Measurements from ENCODE around the gene TUG1.

Gene TUG1

GRCh38 chr22:30968924-30969531, at the start of gene TUG1:
TSS of gene TUG1 (plus strand) at chr22:30969265.
- DNase-seq, result peak; percentile 99

DNA sequence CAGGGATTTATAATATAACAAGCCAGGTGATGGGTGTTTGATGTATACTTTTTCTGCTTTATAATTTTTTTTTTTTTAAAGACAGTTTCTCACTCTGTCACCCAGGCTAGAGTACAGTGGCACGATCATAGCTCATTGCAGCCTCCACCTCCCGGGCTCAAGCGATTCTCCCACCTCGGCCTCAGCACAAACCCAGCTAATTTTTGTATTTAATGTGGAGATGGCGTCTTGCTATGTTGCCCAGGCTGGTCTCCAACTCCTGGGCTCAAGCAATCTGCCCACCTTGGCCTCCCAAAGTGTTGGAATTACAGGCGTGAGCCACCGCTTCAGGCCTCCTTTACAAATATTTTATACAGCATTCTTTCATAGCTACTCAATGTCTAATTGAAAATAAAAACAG, 49.1 kb upstream of the TUG1 start:
- DNase-seq, result no peak

- DNase-seq, result peak; percentile 91
Measured at GRCh38 chr22:30920407-30920806, 48.7 kb upstream of the TUG1 start.

GRCh38 chr22:30921108-30921507, 48.0 kb upstream of the TUG1 start:
- peak; percentile 26 for DNase-seq

DNA sequence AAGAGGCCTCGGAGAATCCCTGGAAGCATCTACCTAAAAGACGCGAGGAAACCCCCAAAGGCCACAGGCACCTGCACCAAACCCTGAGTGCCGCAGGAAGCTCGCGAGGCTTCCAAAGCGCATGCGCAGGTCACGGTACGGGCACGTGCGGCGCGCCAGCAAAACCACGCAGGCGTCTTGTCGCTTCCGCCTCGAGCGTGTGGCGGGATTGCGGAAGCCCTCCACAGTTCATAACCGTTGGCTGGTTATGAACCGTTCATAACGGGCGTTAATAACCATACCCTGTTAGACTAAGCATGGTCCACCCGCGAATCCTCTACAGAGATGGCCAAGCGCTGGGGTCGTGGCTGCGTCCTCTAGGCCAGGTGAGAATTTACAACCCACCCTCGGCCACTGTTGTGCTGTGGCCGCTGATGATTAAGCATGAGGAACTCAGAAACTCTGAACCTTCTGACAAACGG, 46.9 kb upstream of the TUG1 start:
- peak; percentile 88 for DNase-seq

DNA sequence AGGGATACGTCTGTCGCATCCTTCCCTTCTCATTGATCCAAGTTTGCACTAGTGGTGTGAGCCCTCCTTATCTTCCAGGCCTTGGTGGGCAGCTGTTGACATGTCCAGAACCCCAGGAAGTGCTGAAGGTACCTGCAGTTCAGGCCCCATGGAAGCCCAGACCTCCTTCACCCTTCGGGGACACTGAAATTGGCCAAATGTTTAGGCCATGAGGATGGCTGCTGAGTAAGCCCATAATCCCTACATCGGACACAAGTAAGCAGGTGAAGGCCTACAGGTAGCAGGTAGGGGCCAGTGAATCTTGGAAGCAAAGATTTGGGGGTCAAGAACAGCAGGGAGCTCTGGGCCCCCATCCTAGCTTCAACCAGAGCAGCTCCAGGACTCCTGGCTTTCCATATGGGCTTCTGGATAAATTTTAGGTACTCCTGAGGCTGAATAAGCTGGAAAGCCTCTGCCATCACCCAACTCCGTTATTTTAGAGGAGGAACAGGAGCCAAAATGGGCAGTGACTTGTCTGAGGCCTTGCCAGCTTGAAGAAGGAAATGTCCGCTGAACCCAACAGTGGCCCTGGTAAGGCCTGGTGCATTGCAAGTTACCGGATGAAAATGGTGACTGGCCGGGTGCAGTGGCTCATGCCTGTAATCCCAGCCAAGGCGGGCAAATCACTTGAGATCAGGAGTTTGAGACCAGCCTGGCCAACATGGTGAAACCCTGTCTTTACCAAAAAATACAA, 45.7 kb upstream of the TUG1 start:
- DNase-seq, result no peak

- DNase-seq, result no peak
Measured at GRCh38 chr22:30925667-30926066, 43.4 kb upstream of the TUG1 start.

DNA sequence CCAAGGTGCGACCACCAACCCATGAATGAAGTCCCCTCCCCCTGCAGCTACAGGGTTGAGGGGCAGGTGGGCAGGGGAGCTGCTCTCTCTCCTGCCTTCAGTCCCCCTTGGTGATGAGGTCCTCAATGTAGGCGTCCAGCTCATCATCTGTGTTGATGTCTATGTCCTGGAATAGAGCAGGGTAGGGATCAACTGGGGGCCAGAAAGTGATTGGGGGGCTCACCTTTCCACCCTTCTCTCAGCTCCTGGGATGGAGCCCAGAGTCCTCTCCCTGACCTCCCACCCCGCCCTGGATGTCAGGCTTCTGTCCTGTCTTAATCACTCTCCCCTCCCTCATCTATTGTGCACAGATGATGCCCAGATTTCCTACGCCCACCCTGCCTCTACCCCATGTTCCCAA, 42.4 kb upstream of the TUG1 start:
- DNase-seq, result no peak

GRCh38 chr22:30927806-30928205, 41.3 kb upstream of the TUG1 start:
- DNase-seq, result no peak

DNA sequence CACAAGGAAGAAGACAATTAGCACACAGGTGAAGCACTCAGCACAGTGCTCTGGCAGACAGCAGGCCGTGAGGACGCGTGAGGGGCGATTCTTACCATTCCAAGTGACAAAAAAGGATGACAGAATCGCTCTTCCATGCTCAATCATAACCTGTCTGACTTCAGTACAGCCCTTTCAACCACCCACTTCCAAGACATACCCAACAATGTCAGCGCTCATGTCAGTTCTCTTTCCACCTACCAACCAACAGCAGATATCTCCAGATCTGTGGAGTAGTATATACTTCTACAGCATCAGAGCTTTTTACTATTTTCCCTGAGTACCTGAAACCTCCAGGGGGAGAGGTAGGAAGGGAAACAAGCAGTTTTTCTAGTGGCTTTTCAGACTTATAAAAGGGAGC, 40.7 kb upstream of the TUG1 start:
- no peak for DNase-seq

DNA sequence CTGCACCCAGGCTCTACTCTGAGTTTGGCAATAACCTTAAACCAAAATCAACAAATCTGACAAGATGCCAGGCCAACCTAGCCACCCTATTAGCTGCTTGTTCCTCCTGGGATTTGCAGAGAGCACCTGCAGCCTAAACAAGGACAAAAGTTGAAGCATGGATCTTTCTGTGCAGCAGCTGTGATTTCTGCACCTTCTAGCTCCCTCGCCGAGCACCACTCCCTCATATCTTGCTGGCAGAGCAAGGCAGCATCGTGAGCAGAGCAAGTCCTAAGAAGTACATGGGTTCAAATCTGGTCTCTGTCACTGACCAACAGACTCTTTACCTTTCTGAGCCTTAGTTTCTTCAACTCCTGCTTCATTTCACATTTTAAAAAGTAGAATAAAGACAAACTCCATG, 38.8 kb upstream of the TUG1 start:
- no peak for DNase-seq

- DNase-seq, result no peak
Measured at GRCh38 chr22:30931541-30932300, 37.3 kb upstream of the TUG1 start.

GRCh38 chr22:30932661-30933060, 36.4 kb upstream of the TUG1 start:
- no peak for DNase-seq

DNA sequence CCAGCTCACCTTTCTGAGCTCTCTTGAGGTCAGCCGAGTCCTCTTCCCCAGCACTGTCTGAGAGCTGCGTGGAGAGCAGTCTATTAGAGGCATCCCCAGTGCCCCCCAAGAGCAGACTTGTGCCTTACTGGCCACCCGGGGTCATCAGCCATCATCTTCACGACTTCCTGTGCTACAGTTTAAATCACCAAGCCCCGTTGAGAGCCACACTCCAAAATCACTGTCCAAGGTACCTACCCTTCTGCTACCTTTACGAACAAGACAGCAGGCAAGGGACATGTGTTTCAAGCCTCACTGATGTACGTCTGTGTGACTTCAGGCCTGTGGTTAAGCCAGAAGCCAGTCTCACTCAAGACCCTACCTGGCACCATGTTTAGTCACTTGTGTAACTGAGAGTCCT, 35.6 kb upstream of the TUG1 start:
- DNase-seq, result no peak

DNA sequence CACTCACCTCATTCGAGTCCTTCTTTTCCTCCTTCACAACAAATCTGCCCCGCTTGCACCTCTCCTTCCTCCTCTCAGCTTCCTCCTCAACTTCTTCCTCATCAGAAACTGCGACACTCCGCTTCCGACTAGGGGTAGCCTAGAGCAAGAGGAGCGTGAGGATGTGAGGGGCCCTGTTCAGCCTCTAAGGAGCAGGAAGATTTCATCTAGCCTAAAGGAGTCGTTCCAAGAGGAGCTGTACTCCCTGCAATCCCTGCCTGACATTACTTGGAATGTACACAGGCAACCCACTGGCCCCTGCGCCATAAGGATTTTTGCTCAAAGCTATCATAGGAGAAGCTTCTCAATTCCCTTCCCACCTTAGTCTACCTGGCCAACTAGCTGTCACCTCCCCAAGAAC, 35.0 kb upstream of the TUG1 start:
- DNase-seq, result no peak

GRCh38 chr22:30940685-30941362, 28.2 kb upstream of the TUG1 start:
- peak; percentile 43 for DNase-seq

DNA sequence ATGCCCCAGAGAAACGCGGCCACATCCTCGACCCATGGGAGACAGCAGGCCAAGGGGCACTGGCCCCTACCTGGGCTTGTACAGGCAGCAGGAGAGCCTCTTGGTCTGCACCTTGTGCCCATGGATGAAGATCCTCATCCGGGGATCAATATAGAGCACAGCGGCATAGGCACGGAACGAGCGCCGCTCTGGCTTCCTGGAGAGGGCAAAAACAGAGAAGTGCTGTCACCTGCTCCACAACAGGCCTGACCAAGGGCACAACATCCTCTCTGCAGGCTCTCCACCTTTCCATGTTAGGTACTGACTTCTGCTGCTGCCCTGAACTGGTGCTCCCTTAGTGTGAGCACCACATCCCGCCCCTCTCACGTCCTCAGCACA, 27.7 kb upstream of the TUG1 start:
- DNase-seq, result no peak

DNA sequence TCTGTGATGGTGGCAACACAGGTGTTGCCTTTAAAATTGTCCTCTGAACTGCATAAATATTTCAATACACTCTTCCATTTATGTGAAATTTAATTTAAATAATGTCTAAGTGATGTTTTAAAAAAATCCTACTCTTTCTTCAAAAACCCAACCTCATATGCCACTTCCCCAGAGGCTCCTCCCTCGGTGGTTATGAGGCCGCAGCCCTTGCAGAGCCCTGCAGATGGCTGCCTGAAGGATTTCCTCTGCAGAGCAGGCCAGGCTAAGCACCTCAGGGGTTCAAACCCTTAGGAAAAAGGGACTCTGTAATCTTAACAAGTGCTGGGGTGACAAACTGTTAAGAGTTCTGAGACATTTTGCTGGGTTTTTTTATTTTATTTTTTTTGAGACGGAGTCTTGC, 25.7 kb upstream of the TUG1 start:
- DNase-seq, result peak; percentile 59

DNA sequence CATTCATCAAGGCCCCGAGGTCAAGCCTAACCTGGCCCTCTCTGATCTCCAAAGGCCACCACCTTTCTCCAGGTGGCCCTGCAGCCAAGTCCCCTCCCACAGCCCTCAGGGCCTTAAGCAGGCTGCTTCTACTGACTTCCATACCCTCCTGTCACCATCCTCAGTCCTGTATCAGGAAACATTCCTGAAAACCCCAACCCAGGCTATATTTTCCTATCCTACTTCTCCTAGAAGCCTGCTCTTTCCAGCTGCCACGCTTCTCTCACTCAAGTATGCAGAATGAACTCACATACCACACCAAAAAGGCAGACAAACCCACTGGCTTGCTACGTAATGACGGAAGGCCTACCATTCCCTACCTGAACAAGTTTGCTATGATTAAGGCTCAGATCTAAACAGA, 24.1 kb upstream of the TUG1 start:
- DNase-seq, result no peak

DNA sequence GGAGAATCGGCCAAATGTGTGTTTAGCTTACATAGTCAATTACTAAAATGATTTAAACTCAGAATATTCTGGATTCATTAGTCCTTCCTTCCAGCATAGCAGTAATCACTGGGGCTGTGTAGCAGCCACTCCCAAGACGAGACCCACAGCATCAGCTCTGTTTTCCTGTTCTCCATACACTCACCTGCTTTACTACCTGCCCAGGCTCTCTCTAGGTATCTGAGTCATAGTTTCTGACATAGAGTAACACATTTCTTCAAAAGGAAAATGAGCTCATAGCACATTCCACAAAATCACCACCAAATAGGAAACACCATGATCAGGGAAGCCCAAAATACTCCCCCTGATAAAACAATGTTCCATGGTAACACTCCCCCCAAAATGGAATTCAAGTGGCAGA, 23.4 kb upstream of the TUG1 start:
- DNase-seq, result no peak

- DNase-seq, result no peak
Measured at GRCh38 chr22:30946354-30946753, 22.7 kb upstream of the TUG1 start.

DNA sequence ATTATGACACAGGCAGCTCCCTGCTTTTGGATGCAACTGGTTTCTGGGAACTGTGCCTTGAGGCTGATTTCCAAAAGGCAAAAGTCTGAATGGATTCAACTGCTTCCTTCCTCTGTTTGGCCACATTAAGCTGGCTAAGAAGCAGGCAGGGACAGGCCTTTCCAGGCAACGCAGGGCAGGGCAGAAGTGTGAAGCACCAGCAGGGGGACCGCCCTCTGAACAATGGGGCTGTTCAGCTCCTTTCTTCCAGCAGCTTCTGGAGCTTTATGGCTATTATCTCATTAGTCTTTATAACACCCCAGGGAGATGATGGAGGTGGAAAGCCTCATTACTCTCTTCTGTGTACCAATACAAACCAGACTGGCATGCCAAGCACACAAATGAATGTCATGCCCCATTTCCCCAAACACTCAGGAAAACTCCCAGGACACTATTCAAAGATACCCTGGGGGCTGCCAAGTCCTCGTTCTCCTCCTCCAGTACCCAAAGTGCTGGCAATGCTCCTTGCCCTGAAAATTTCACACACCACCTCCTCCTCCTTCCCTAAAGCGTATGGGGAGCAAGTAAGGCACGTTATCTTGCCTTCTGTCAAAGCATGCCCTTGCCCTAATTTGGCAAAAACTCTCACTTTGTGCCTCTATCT, 21.8 kb upstream of the TUG1 start:
- no peak for DNase-seq

Data from hematopoietic multipotent progenitor cell treated with erythropoietin and hydrocortisone succinate and interleukin-3 and kit ligand, for 4 days (in vitro differentiated cells).